ENCODE measurements around the gene PPP4R3C.
"Not testable (repeated sequence)": the region's sequence is repeated elsewhere in the genome, so short reads cannot be mapped to it uniquely, and the experiment has no call there.

The PPP4R3C gene

DNA sequence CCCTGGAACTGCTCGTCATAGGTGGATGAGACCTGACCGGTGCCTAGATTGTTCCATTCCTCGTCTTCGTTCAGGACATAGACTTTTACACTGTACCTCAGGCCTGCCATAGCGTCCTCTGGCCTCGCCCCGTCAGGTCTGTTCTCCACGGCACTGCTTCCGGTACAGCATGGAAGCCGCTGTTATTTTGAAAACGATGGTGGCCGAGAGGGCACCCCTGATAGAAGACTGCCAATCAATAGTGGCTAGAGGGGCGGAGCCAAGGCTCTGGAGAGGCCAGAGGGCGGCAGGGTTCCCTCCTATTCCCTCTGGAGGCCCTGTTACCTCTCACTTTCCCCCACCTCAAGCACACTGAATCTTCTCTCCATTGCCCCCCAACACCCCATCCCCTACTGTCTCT is at the start of gene PPP4R3C:
TSS of gene PPP4R3C (minus strand) at position 155 of the 400 bp plus-strand sequence. CDS start at position 110, 45 bp downstream.
- no peak for DNase-seq

DNA sequence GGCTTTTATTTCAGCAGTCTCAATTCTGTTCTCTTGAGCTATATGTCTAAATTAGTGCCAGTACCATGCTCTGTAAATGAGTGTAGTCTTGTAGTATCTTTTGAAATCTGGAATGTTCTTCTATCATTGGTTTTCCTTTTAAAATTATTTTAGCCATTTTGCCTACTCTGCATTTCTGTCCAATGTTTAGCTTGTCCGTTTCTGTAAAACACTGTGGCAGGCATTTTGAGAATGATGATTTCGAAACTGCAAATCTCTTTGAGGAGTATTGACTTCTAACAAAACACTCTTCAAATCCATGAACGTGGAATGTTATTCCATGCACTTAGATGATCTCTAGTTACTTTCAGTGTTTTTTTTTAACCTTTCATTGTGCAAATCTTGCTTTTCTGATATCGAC is 28.3 kb upstream of the PPP4R3C start:
- DNase-seq = no peak

DNA sequence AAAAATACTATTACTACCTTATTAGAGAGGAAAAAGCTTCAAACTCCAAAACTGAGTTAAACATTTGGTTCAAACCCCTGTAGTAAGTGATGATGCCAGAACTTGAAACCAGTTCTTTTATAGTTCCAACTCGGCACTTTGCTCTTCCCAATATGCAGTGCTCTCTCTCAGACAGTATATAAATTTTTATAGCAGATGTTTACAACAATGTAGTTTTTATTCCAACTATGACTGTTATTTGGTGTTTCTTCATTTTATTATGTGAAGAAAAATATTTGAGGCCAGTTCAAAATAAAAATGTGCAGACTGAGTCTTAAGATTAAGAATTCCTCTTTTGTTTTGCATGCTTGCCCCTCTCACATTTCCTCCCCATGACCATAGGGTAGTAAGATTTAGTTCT is 2.9 kb upstream of the PPP4R3C start:
- no peak for DNase-seq

DNA sequence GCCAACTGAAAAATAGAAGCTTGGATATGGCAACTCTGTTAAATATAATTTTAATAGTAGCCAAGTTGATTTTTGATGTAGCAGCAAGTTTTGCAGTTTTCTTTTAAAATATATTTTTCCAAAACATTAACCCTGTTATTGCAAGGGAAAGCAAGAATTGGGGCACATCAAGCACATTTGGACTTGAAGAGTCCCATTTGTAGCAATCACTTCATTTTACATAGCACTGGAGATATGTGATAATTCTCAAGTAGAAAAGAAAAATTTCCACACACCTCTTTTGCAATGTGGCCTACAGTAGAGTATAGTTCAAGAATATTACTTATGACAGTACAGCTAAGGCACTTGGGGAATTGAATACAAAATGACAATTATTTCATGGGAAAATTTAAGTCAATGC is 1.9 kb upstream of the PPP4R3C start:
- DNase-seq = no peak

DNA sequence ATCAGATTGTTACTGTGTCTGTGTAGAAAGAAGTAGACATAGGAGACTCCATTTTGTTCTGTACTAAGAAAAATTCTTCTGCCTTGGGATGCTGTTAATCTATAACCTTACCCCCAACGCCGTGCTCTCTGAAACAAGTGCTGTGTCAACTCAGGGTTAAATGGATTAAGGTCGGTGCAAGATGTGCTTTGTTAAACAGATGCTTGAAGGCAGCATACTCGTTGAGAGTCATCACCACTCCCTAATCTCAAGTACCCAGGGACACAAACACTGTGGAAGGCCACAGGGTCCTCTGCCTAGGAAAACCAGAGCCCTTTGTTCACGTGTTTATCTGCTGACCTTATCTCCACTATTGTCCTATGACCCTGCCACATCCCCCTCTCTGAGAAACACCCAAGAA is 4.0 kb downstream of the PPP4R3C start:
- not testable (repeated sequence) for DNase-seq

DNA sequence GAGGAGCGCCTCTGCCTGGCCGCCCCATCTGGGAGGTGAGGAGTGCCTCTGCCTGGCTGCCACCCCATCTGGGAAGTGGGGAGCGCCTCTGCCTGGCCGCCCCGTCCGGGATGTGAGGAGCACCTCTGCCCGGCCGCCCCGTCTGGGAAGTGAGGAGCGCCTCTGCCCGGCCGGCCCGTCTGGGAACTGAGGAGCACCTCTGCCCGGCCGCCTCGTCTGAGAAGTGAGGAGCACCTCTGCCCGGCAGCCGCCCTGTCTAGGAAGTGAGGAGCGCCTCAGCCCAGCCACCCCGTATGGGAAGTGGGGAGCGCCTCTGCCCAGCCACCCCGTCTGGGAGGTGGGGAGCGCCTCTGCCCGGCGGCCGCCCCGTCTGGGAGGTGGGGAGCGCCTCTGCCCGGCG is 4.6 kb downstream of the PPP4R3C start:
- not testable (repeated sequence) for DNase-seq

DNA sequence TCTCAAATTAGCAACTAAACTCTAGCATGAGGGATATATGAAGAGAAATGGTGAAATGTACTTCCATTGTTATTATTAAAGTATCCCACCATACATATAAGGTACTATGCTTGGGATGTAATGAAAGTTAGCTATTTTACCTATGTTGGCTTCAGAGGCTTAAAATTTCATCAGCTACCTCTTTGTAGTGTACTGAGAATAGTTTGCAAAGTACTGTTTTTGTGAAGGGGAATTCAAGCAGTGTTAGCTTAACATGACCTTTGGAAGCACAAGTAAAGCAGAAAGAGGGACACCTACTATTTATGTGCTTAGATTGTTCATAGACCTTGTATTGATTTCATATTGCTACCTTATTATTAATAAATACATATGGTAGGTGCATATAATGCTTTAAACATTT is 11.8 kb downstream of the PPP4R3C start:
- no peak for DNase-seq

DNA sequence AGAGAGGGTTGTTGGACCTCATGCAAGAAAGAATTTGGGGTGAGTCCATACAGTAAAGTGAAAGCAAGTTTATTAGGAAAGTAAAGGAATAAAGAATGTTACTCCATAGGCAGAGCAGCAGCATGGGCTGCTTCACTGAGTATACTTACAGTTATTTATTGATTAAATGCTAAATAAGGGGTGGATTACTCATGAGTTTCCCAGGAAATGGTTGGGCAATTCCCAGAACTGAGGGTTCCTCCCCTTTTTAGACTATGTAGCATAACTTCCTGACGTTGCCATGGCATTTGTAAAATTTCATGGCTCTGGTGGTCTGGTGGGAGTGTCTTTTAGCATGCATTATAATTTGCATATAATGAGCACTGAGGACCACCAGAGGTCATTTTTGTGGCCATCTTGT is 16.7 kb downstream of the PPP4R3C start:
- no peak for DNase-seq

DNA sequence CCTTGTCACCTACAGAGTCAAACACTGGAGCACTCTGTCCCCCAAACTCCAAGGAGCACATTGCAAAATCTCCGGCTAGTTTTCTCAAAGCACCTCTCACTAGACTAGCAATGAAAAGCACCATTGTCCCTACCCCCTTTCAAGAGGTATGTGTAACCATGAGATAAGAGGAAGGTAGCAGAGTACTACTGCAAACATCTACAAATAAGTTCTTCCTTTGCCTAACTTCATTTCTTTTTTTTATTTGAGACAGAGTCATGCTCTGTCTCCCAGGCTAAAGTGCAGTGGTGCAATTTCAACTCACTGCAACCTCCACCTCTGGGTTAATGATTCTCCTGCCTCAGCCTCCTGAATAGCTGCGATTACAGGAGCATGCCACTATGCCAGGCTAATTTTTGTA is 17.7 kb downstream of the PPP4R3C start:
- no peak for DNase-seq

DNA sequence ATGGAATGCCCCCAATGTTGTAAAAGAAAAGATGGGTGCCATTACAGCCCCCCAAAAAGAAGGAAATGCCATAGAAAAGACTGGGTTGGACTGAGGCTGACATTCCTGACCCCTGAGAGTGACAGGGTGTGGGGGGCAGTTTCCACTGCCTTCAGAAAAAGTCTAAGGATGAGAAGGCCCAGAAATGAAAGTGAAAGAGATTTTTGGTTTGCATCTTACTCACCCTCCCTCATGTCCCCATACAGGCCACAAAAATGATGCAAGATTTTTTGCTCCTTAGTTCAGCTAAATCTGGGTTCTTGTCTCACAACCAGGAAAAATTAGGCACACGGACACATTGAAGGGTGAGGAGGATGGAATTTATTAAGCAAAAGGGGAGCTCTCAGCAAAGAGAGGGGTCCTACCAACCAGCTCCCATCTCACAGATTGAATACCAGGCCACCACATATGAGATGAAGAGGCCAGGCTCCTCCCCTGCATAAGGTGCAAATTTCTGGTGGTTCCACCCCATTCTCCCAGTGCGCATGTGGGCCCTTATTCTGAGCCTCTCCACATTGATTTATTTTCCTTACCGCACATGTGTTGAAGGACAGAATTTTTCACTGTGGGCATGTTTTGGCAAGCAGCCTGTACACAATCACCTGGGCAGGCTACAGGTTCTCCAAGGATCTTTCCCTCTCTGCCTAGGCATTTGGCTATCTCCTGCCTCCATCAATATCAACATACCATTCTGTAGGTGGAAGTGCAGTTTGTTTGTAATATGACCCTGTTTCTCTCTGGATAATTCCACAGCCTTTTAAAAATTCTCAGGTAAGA is 18.8 kb downstream of the PPP4R3C start:
- no peak for DNase-seq

DNA sequence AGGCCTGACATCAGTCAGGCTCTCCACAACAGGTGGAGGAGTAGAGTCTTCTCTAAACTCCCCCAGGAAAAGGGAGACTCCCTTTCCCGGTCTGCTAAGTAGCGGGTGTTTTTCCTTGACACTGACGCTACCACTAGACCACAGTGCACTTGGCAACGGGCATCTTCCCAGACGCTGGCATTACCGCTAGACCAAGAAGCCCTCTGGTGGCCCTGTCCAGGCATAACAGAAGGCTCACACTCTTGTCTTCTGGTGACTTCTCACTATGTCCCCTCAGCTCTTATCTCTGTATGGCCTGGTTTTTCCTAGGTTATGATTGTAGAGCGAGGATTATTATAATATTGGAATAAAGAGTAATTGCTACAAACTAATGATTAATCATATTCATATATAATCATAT is 20.7 kb downstream of the PPP4R3C start:
- DNase-seq = not testable (repeated sequence)

DNA sequence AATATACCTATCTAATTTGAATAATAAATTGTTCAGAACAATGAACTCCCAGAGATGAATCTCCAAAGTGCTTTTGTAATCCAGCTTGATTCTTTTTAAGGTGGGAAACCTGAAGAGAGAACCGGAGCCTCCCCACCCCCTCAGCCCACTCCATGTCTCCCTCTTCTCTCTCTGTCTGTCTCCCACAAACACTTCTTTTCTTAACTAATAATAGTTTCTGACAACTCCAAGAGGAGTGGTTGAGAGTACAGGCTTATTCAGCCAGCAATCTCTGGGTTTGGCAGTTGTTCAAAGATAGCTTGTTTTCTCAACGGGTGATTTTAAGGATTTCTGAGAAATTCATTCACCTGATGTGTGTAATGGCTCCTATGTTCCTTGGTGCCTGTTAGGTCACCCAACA is 23.4 kb downstream of the PPP4R3C start:
- DNase-seq = no peak

DNA sequence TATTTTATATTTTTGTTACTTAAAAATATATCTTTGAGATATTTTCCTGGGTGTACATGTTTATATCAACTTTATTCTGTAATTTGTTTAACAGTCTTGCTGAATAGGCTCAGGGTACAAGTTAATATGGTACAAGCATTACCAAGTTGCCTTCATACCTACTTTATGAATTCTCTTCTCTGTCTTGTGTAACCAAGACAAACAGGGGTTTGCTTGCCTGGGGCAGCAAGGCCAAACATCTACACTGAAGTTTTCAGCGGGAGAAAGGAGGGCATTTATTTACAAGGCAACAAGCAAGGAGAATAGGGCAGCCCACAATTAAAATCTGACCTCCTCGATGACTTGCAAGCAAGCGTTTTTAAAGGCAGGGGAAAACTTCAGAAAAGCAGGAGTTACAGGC is 24.2 kb downstream of the PPP4R3C start:
- no peak for DNase-seq

DNA sequence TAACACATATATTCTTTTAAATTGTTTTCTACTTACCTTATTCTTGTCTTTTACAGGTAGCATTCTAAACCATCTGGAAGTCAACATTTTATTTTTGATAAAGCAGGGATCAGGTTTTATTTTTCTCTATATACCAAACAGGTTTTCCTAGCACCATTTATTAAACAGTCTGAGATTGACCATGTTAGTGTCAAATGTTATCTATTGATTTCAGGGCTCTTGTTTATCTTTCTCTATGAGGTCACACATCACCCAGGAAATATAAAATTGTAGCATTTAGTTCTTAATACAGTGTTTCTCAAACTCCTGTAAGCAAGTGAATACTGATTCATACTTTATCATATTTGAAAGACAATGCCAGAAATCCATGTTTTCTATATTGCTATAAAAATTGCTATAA is 28.1 kb downstream of the PPP4R3C start:
- DNase-seq = no peak

All from NCI-H446 treated with DMSO at 0.1 percent for 48 hours (cell line).